ENCODE data around the gene INTS11. TPM values are rescaled to one million over a fixed set of nuclear protein-coding genes. Genes with fewer than 3 reads are reported as not detected.

INTS11 gene
- total and polyA plus RNA-seq, 2 experiments from 2014 or later, result 102 to 161 TPM

DNA sequence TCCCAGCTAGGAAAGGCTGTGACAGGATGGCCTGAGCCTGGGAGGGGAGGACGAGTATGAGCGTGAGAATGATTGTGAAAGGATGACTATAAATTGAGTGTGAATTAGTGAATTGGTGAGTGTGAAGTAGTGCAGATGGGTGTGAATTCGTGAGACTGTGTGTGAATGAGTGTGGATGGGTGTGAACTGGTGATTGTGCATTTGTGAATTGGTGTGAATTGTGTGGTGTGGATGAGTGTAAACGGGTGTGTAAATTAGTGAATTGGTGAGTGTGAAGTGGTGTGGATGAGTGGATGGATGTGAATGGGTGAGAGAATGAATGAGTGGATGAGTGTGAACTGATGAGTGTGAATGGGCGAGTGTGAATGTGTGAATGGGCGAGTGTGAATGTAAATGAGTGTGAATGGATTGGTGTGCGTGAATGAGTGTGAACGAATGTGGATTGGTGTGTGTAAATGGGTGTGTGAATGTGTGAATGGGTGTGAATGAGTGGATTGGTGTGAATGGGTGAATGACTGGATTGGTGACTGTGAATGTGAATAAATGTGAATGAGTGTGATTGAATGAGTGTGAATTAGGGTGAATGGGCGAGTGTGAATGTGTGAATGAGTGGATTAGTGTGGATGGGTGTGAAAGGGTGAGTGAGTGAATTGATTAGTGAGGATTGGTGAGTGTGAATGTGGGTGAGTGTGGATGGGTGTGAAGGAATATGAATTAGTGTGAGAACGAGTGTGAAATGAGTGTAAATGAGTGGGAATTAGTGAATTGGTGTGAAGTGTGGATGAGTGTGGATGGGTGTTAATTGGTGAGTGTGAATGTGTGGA lies 41.6 kb upstream of the INTS11 start:
- Mint-ChIP-seq H3K27me3 (ENCODE audit: insufficient read depth, low read depth, poor library complexity) (peaks cover 8% of the 10 kb centered on the region), H3K4me1 (peaks cover 6% of the 10 kb centered on the region; the same call in 2 of the 3 replicates), H3K4me3 (no peak overlapping the region), H3K36me3 (ENCODE audit: low read depth) (no peaks in the 10 kb centered on the region), H3K9me3 (no peaks in the 10 kb centered on the region; the same call in 2 of the 3 replicates), H3K27ac (no peak overlapping the region)
- Histone ChIP-seq H4K20me1 (replicated peaks; ENCODE audit: insufficient read depth) (no peaks in the 10 kb centered on the region), H3K4me1 (ENCODE audit: insufficient read depth) (peaks cover 8% of the 10 kb centered on the region; the same call in 1 of the 2 replicates), H3K4me2 (no peak overlapping the region), H3K27ac (ENCODE audit: low read depth) (no peak overlapping the region), H2AFZ (no peak overlapping the region), H3K79me2 (replicated peaks; ENCODE audit: insufficient read depth) (no peaks in the 10 kb centered on the region), H3K27me3 (ENCODE audit: insufficient read depth) (no peaks in the 10 kb centered on the region), H3K9me2 (ENCODE audit: insufficient read depth) (no peaks in the 10 kb centered on the region), H3K36me3 (ENCODE audit: insufficient read depth) (no peaks in the 10 kb centered on the region), H3F3A (replicated peaks; ENCODE audit: low read depth) (peaks cover 20% of the 10 kb centered on the region; the same call in 1 of the 2 replicates), H3K4me3 (no peak overlapping the region)
- ATAC-seq, result no peak
- TF ChIP-seq POLR2AphosphoS5 (IDR thresholded peaks at IDR 0.05; ENCODE audit: low read depth), result no peak
- TF ChIP-seq ZNF331 (CRISPR knock-in tag; IDR thresholded peaks at IDR 0.05; ENCODE audit: low read depth), result no peak
- no peak for TF ChIP-seq NANOG (IDR thresholded peaks at IDR 0.05; ENCODE audit: borderline replicate concordance)
- no peak for TF ChIP-seq JUNB (IDR thresholded peaks at IDR 0.05; ENCODE audit: unreplicated experiment)
- no peak for TF ChIP-seq EZH2phosphoT487 (IDR thresholded peaks at IDR 0.05; ENCODE audit: unreplicated experiment)
- TF ChIP-seq, protein P1, sequence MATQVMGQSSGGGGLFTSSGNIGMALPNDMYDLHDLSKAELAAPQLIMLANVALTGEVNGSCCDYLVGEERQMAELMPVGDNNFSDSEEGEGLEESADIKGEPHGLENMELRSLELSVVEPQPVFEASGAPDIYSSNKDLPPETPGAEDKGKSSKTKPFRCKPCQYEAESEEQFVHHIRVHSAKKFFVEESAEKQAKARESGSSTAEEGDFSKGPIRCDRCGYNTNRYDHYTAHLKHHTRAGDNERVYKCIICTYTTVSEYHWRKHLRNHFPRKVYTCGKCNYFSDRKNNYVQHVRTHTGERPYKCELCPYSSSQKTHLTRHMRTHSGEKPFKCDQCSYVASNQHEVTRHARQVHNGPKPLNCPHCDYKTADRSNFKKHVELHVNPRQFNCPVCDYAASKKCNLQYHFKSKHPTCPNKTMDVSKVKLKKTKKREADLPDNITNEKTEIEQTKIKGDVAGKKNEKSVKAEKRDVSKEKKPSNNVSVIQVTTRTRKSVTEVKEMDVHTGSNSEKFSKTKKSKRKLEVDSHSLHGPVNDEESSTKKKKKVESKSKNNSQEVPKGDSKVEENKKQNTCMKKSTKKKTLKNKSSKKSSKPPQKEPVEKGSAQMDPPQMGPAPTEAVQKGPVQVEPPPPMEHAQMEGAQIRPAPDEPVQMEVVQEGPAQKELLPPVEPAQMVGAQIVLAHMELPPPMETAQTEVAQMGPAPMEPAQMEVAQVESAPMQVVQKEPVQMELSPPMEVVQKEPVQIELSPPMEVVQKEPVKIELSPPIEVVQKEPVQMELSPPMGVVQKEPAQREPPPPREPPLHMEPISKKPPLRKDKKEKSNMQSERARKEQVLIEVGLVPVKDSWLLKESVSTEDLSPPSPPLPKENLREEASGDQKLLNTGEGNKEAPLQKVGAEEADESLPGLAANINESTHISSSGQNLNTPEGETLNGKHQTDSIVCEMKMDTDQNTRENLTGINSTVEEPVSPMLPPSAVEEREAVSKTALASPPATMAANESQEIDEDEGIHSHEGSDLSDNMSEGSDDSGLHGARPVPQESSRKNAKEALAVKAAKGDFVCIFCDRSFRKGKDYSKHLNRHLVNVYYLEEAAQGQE (IDR thresholded peaks at IDR 0.05; ENCODE audit: unreplicated experiment), result no peak
- no peak for DNase-seq (ENCODE audit: low spot score)

DNA sequence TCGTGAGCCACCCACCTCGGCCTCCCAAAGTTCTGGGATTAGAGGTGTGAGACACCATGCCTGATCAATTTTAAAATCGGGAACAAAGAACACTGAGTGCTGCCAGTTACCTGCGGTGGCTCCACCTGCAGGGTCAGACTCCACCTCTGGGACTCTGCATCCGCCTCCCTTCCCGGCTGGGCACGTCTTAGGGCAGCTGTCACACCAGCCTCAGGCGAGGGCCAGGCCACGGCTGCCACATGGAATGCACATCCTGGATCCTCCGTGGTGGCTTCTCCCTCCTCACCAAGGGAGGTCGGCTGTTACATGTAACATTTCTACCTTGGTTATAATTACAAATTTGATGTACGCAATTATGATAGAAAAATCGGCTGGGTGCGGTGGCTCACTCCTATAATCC lies 39.8 kb upstream of the INTS11 start:
- Histone ChIP-seq H3K9me2 (ENCODE audit: insufficient read depth) (no peaks in the 10 kb centered on the region), H3K36me3 (ENCODE audit: insufficient read depth) (no peaks in the 10 kb centered on the region), H3K79me2 (replicated peaks; ENCODE audit: insufficient read depth) (no peaks in the 10 kb centered on the region), H3K27me3 (ENCODE audit: insufficient read depth) (no peaks in the 10 kb centered on the region), H3K4me3 (no peak overlapping the region), H3K27ac (ENCODE audit: low read depth) (no peak overlapping the region), H4K20me1 (replicated peaks; ENCODE audit: insufficient read depth) (no peaks in the 10 kb centered on the region), H3K4me1 (ENCODE audit: insufficient read depth) (peaks cover 8% of the 10 kb centered on the region; the same call in 1 of the 2 replicates), H2AFZ (no peak overlapping the region), H3K4me2 (no peak overlapping the region), H3F3A (replicated peaks; ENCODE audit: low read depth) (peaks cover 25% of the 10 kb centered on the region; the same call in 1 of the 2 replicates)
- peak; percentile 14; the same call in 2 of the 3 replicates for ATAC-seq
- Mint-ChIP-seq H3K4me1 (peaks cover 18% of the 10 kb centered on the region), H3K36me3 (ENCODE audit: low read depth) (no peaks in the 10 kb centered on the region), H3K4me3 (no peak overlapping the region), H3K9me3 (no peaks in the 10 kb centered on the region; the same call in 1 of the 3 replicates), H3K27me3 (ENCODE audit: insufficient read depth, low read depth, poor library complexity) (peaks cover 14% of the 10 kb centered on the region), H3K27ac (no peak overlapping the region)
- TF ChIP-seq JUNB (IDR thresholded peaks at IDR 0.05; ENCODE audit: unreplicated experiment) (no peak), NANOG (IDR thresholded peaks at IDR 0.05; ENCODE audit: borderline replicate concordance) (no peak), CREB1 (CRISPR knock-in tag; IDR thresholded peaks at IDR 0.05; ENCODE audit: low read depth) (no peak)
- TF ChIP-seq, protein P1 (IDR thresholded peaks at IDR 0.05; ENCODE audit: unreplicated experiment), result no peak
- no peak for DNase-seq (ENCODE audit: low spot score)

Data from GM23338 (cell line).